ENCODE results near the gene CALML3.

The CALML3 gene

DNA sequence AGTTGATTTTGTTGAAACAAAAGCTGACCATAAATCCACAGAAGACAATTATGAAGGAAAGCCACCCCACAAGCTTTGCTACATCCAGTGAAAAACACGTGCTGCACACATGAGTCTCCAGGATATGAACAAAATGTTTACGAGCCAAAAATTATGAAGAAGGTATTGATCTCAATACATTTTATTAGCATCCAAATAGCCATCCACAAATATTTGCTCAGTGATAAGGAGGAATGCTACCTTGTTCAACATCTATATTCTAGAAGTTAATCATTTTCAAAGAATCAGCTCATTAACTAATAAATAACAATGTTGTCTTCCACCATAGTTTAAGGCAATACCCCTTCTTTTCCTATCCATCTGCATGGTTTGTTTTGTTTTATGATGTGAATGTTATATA is 42.7 kb downstream of the CALML3 start:
- peaks cover 8% of the 10 kb centered on the region; the same call in 1 of the 2 replicates for H3K4me1 ChIP-seq (ENCODE audit: control insufficient read depth, insufficient read depth, low read length)
- H3K4me3 ChIP-seq (ENCODE audit: low read depth, low read length), result no peak overlapping the region
- H3K36me3 ChIP-seq (ENCODE audit: control insufficient read depth, insufficient read depth, low read length), result no peaks in the 10 kb centered on the region
- no peaks in the 10 kb centered on the region for H3K9me3 ChIP-seq (ENCODE audit: control insufficient read depth, insufficient read depth, low read depth, low read length)
- H3K9ac ChIP-seq (ENCODE audit: low read length), result no peak overlapping the region
- H3K27ac ChIP-seq (ENCODE audit: low read depth, low read length), result no peak overlapping the region
- H3K27me3 ChIP-seq (ENCODE audit: control insufficient read depth, insufficient read depth, low read length), result no peaks in the 10 kb centered on the region

- H3K4me1 ChIP-seq (ENCODE audit: control insufficient read depth, insufficient read depth, low read length), result peaks cover 5% of the 10 kb centered on the region; the same call in 1 of the 2 replicates
- H3K9me3 ChIP-seq (ENCODE audit: control insufficient read depth, insufficient read depth, low read depth, low read length), result no peaks in the 10 kb centered on the region
- H3K27ac ChIP-seq (ENCODE audit: low read depth, low read length), result no peak overlapping the region
- no peaks in the 10 kb centered on the region for H3K36me3 ChIP-seq (ENCODE audit: control insufficient read depth, insufficient read depth, low read length)
- H3K9ac ChIP-seq (ENCODE audit: low read length), result no peak overlapping the region
- no peaks in the 10 kb centered on the region for H3K27me3 ChIP-seq (ENCODE audit: control insufficient read depth, insufficient read depth, low read length)
- no peak overlapping the region for H3K4me3 ChIP-seq (ENCODE audit: low read depth, low read length)
Measured at GRCh38 chr10:5568984-5569383, 44.2 kb downstream of the CALML3 start.

DNA sequence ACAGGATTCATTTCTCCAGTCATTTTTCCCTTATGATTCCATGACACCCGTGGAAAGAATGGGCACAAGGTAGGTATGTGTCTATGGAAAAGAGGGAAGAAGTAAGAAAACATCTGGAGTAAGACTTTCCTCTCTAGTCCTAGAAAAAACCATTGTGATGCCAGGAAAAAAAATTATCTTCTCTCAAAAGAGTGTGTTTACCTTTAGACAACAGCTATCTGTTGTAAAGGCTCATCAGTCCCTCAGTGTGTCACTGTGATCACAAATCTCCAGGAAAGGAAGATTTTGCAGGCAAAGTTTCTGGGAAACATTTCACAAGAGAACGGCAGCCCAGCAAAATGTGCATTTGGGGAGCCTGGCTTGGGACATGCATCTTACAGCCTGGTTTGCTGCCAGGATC is 44.8 kb downstream of the CALML3 start:
- Histone ChIP-seq H3K9me3 (ENCODE audit: control insufficient read depth, insufficient read depth, low read depth, low read length) (no peaks in the 10 kb centered on the region), H3K9ac (ENCODE audit: low read length) (no peak overlapping the region), H3K36me3 (ENCODE audit: control insufficient read depth, insufficient read depth, low read length) (no peaks in the 10 kb centered on the region), H3K27ac (ENCODE audit: low read depth, low read length) (no peak overlapping the region), H3K4me3 (ENCODE audit: low read depth, low read length) (no peak overlapping the region), H3K4me1 (ENCODE audit: control insufficient read depth, insufficient read depth, low read length) (no peaks in the 10 kb centered on the region; the same call in 1 of the 2 replicates), H3K27me3 (ENCODE audit: control insufficient read depth, insufficient read depth, low read length) (no peaks in the 10 kb centered on the region)

DNA sequence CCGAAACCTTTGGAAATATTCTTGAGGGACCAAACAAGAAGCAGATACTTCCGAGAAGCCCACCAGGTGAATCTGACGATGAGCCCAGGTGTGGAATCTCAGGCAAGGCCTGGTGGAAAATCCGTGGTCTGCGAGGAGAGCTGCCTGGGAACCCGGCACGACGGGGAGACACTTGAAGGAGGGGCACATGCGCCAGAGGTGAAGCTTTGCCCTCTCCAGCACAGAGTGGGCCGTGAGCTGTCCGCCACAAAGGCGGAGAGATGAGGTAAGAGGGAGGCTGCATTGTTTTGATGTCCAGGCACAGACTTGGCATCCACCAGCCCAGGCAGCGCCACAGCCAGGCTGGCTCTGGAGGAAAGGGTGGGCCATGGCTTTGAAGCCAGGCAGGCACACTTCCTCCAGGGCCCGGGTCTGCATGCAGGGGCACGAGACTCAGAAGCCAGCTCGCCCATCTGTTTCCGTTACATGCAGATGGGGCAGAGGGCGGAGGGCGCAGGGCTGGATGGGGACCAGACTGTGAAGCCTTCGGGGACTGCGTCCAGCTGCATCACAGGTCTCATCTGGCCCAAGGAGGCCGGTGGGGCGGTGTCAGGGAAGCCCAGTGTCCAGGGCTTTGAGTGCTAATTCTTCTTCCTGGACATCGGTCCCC is 45.4 kb downstream of the CALML3 start:
- no peaks in the 10 kb centered on the region for H3K27me3 ChIP-seq (ENCODE audit: control insufficient read depth, insufficient read depth, low read length)
- H3K9me3 ChIP-seq (ENCODE audit: control insufficient read depth, insufficient read depth, low read depth, low read length), result no peaks in the 10 kb centered on the region
- no peak overlapping the region for H3K27ac ChIP-seq (ENCODE audit: low read depth, low read length)
- no peaks in the 10 kb centered on the region for H3K36me3 ChIP-seq (ENCODE audit: control insufficient read depth, insufficient read depth, low read length)
- H3K4me1 ChIP-seq (ENCODE audit: control insufficient read depth, insufficient read depth, low read length), result peaks cover under 1% of the 10 kb centered on the region; the same call in 1 of the 2 replicates
- H3K9ac ChIP-seq (ENCODE audit: low read length), result no peak overlapping the region
- H3K4me3 ChIP-seq (ENCODE audit: low read depth, low read length), result no peak overlapping the region

DNA sequence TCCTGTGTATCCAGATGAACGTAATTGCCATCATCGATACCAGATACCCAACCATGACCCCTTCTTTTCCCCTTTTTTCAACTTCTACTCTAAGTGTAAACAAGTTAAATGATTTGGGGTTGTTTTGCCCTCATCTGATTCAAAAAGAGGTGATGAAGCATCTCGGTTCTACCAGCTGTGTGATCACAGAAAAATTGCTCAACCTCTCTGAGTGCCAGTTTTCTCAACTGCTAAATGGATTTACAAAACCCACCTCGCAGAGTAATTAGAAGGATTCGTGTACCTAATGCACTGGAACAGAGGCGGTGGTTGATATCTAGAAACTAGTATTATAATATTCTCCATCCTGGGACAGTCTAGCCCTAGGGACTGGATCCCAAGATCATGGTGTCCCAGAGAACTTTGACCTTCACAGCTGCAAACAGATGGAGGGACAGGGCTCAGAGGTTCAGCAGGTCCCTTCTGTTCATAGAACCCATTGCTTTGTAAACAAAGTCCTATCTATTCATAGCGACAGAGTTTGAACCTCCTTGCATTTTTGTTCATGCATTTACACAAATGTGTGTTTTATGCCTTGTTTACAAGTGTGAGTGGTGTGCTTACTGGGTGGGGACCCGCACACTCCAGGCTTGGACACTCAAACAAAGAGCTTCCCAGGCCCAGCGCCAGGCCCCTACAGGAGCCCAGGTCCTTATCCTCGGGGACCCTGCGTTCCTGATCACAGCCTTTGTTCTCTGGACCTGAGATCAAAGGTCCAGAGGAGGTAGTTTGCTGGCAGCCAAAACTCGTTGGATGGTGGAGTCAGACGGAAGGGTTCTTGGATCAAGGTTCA is 46.4 kb downstream of the CALML3 start:
- Histone ChIP-seq H3K4me1 (ENCODE audit: control insufficient read depth, insufficient read depth, low read length) (peaks cover 6% of the 10 kb centered on the region; the same call in 1 of the 2 replicates), H3K4me3 (ENCODE audit: low read depth, low read length) (no peak overlapping the region), H3K27ac (ENCODE audit: low read depth, low read length) (no peak overlapping the region), H3K9ac (ENCODE audit: low read length) (no peak overlapping the region), H3K27me3 (ENCODE audit: control insufficient read depth, insufficient read depth, low read length) (no peaks in the 10 kb centered on the region; the same call in 1 of the 2 replicates), H3K9me3 (ENCODE audit: control insufficient read depth, insufficient read depth, low read depth, low read length) (no peaks in the 10 kb centered on the region), H3K36me3 (ENCODE audit: control insufficient read depth, insufficient read depth, low read length) (no peaks in the 10 kb centered on the region)

- Histone ChIP-seq H3K9ac (ENCODE audit: low read length) (no peak overlapping the region), H3K36me3 (ENCODE audit: control insufficient read depth, insufficient read depth, low read length) (no peaks in the 10 kb centered on the region), H3K27ac (ENCODE audit: low read depth, low read length) (no peak overlapping the region), H3K4me1 (ENCODE audit: control insufficient read depth, insufficient read depth, low read length) (peaks cover 6% of the 10 kb centered on the region; the same call in 1 of the 2 replicates), H3K9me3 (ENCODE audit: control insufficient read depth, insufficient read depth, low read depth, low read length) (no peaks in the 10 kb centered on the region), H3K4me3 (ENCODE audit: low read depth, low read length) (no peak overlapping the region), H3K27me3 (ENCODE audit: control insufficient read depth, insufficient read depth, low read length) (no peaks in the 10 kb centered on the region; the same call in 1 of the 2 replicates)
Measured at GRCh38 chr10:5571826-5572225, 47.1 kb downstream of the CALML3 start.

- no peak overlapping the region for H3K27ac ChIP-seq (ENCODE audit: low read depth, low read length)
- H3K36me3 ChIP-seq (ENCODE audit: control insufficient read depth, insufficient read depth, low read length), result no peaks in the 10 kb centered on the region
- H3K9ac ChIP-seq (ENCODE audit: low read length), result no peak overlapping the region
- no peak overlapping the region for H3K4me3 ChIP-seq (ENCODE audit: low read depth, low read length)
- peaks cover 6% of the 10 kb centered on the region; the same call in 1 of the 2 replicates for H3K4me1 ChIP-seq (ENCODE audit: control insufficient read depth, insufficient read depth, low read length)
- H3K27me3 ChIP-seq (ENCODE audit: control insufficient read depth, insufficient read depth, low read length), result no peaks in the 10 kb centered on the region; the same call in 1 of the 2 replicates
- no peaks in the 10 kb centered on the region for H3K9me3 ChIP-seq (ENCODE audit: control insufficient read depth, insufficient read depth, low read depth, low read length)
Measured at GRCh38 chr10:5573319-5573950, 48.7 kb downstream of the CALML3 start.

DNA sequence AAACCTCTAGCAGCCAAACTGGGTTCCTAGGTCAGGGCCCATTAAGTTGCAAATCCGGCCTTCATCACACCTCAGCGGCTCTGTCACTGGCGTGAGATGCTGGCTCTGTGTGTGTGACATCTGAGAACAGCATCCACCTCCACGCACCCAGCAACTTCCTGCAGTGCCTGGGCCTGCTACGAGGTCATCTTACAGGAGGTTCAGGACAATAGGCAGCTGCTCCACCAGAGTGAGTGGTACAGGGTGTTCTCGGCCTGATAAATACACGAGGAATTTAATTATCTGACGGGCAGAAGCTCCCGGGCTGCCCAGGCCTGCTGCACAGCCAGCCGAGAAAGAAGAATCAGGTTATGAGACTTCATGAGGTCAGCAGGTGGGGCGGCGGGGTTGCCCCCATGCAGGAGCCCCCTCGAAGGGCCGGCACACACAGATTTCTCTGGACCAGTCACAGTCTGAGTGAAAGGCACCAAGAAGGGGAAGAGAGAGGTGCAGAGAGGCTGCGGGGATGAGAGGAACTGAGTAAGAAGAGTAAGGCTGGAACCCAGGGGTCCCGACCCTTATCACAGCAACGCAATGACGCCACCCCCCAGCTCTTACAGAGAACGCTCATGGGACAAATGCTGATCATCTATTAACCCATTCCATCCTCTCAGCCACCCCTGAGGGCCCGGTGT is 49.3 kb downstream of the CALML3 start:
- Histone ChIP-seq H3K27me3 (ENCODE audit: control insufficient read depth, insufficient read depth, low read length) (no peaks in the 10 kb centered on the region; the same call in 1 of the 2 replicates), H3K9me3 (ENCODE audit: control insufficient read depth, insufficient read depth, low read depth, low read length) (no peaks in the 10 kb centered on the region), H3K27ac (ENCODE audit: low read depth, low read length) (no peak overlapping the region), H3K4me3 (ENCODE audit: low read depth, low read length) (no peak overlapping the region), H3K36me3 (ENCODE audit: control insufficient read depth, insufficient read depth, low read length) (no peaks in the 10 kb centered on the region), H3K4me1 (ENCODE audit: control insufficient read depth, insufficient read depth, low read length) (peaks cover 6% of the 10 kb centered on the region; the same call in 1 of the 2 replicates), H3K9ac (ENCODE audit: low read length) (no peak overlapping the region)

- Histone ChIP-seq H3K27me3 (ENCODE audit: control insufficient read depth, insufficient read depth, low read length) (no peaks in the 10 kb centered on the region; the same call in 1 of the 2 replicates), H3K36me3 (ENCODE audit: control insufficient read depth, insufficient read depth, low read length) (no peaks in the 10 kb centered on the region), H3K9ac (ENCODE audit: low read length) (no peak overlapping the region), H3K4me3 (ENCODE audit: low read depth, low read length) (no peak overlapping the region), H3K4me1 (ENCODE audit: control insufficient read depth, insufficient read depth, low read length) (peaks cover 6% of the 10 kb centered on the region; the same call in 1 of the 2 replicates), H3K9me3 (ENCODE audit: control insufficient read depth, insufficient read depth, low read depth, low read length) (no peaks in the 10 kb centered on the region), H3K27ac (ENCODE audit: low read depth, low read length) (no peak overlapping the region)
Measured at GRCh38 chr10:5574642-5575131, 49.9 kb downstream of the CALML3 start.

- Histone ChIP-seq H3K27ac (ENCODE audit: low read depth, low read length) (no peak overlapping the region), H3K9ac (ENCODE audit: low read length) (no peak overlapping the region), H3K4me1 (ENCODE audit: control insufficient read depth, insufficient read depth, low read length) (peaks cover 6% of the 10 kb centered on the region; the same call in 1 of the 2 replicates), H3K36me3 (ENCODE audit: control insufficient read depth, insufficient read depth, low read length) (no peaks in the 10 kb centered on the region), H3K4me3 (ENCODE audit: low read depth, low read length) (no peak overlapping the region), H3K9me3 (ENCODE audit: control insufficient read depth, insufficient read depth, low read depth, low read length) (no peaks in the 10 kb centered on the region), H3K27me3 (ENCODE audit: control insufficient read depth, insufficient read depth, low read length) (no peaks in the 10 kb centered on the region; the same call in 1 of the 2 replicates)
Measured at GRCh38 chr10:5575144-5575481, 50.4 kb downstream of the CALML3 start.

Data from HUES6 (cell line).